Upper lobe of left lung (tissue), 6 donors: ENCODE measurements around the gene CCDC148. TPM values are rescaled to one million over a fixed set of nuclear protein-coding genes. Genes with fewer than 3 reads are reported as not detected.

Experiments
- ATAC-seq, 2 donors: fragments of 200-7000 bp; cut with Tn5 transposase; one replicate each; pipeline ENCODE4 v1.9.1; 2022; ENCODE audit warnings: mild to moderate bottlenecking in 2 of 2, moderate library complexity in 2 of 2; ENCODE audit not compliant: low FRiP score in 2 of 2
- DNase-seq, 2 donors: peaks; one replicate each; pipeline ENCODE4 v3.0.0-alpha.2; 2019 to 2020
- H3K27ac ChIP-seq, 4 donors: fragments of 200-600 bp; sonication (generic); one replicate each; pipeline ENCODE4 v1.5.1; 2016 to 2019
- H3K27me3 ChIP-seq, 4 donors: fragments of 200-600 bp; sonication (generic); one replicate each; pipeline ENCODE4 v1.5.1; 2017 to 2019
- H3K36me3 ChIP-seq, 4 donors: fragments of 200-600 bp; sonication (generic); one replicate each; pipeline ENCODE4 v1.5.1; 2016 to 2019
- H3K4me1 ChIP-seq, 4 donors: fragments of 200-600 bp; sonication (generic); one replicate each; pipeline ENCODE4 v1.5.1; 2018 to 2019
- H3K4me3 ChIP-seq, 4 donors: fragments of 200-600 bp; sonication (generic); one replicate each; pipeline ENCODE4 v1.5.1; 2017 to 2019; ENCODE audit warnings: mild to moderate bottlenecking in 2 of 4, moderate library complexity in 1 of 4
- H3K9me3 ChIP-seq, 4 donors: fragments of 200-600 bp; sonication (generic); one replicate each; pipeline ENCODE4 v1.5.1; 2018 to 2019
- EP300 ChIP-seq, 4 donors: sonication (generic); formaldehyde crosslinking; IDR thresholded peaks; one replicate each; pipeline ENCODE4 v1.5.1; 2017; ENCODE audit warnings: antibody characterized with exemption in 4 of 4, control low read depth in 2 of 4
- POLR2A ChIP-seq, 4 donors: fragments of 450-650 bp; IDR thresholded peaks; one replicate each; pipeline ENCODE4 v1.5.1; 2016 to 2017; ENCODE audit warnings: antibody characterized with exemption in 4 of 4, mild to moderate bottlenecking in 2 of 4
- POLR2AphosphoS5 ChIP-seq, 2 donors: sonication (generic); formaldehyde crosslinking; IDR thresholded peaks; one replicate each; pipeline ENCODE4 v1.5.1; 2017; ENCODE audit warnings: antibody characterized with exemption in 2 of 2
- WGBS, 2 donors: methylation state at CpG; one replicate each; pipeline ENCODE4 v1.1.5; 2017 to 2018; 5-methylcytosine and 5-hydroxymethylcytosine counted together
- total RNA-seq, 6 donors: library from RNA; depleted of rRNA in 4 of 6; stranded (reverse); fragments of >200 nt in 4 of 6; gene quantifications; one replicate each; pipeline versions ENCODE4 v1.1.0 to v1.2.1, GENCODE V29; 2016 to 2021
- TF ChIP-seq, protein P1 (sequence below), 6 experiments: fragments of 450-650 bp in 4 of 6; fragments of 200-600 bp in 2 of 6; sonication (generic) in 2 of 6; IDR thresholded peaks; one replicate each; pipeline ENCODE4 v1.5.1; 2016 to 2019; ENCODE audit warnings: antibody characterized with exemption in 6 of 6
- donor health status: DM: no; HTN: no; CAD: no; lungs with moderate emphysema.
- donor health status: DM: no; HTN: yes; CAD: no; lungs with severe emphysema.

CCDC148 gene
- total RNA-seq, 6 donors from 2014 or later: 0.69 to 4.2 (median 1.9) TPM

GRCh38 chr2:158191076-158191895 lies 265.3 kb downstream of the CCDC148 start:
- no peak for ATAC-seq
- peak overlapping the region in 3 of 4 donors; percentile 16 to 73 (median 42) for H3K27ac ChIP-seq

DNA sequence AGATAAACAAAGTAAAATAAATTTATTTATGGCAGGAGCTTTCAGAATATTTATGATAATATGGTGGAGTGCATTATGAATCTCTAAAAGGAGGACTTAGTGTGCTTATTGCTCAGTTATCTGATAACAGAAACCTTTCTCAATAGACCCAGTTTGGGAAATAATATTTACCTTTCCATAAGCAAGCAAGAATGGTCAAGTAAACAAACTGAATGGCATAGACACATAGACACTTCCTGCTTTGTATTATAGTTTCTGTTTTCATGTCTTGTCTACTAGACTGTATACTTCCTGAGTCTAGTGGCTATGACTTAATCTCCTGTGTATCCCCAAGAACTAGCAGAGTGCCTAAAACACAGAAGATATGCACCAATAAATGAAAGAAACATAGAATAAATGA lies 267.0 kb downstream of the CCDC148 start:
- no peak for TF ChIP-seq POLR2A (IDR thresholded peaks at IDR 0.05)
- Histone ChIP-seq H3K4me1 (peaks cover 8 to 21% (median 12%) of the 10 kb centered on the region in 4 donors), H3K4me3 (no peak overlapping the region), H3K27ac (no peak overlapping the region), H3K9me3 (no peaks in the 10 kb centered on the region), H3K36me3 (no peaks in the 10 kb centered on the region), H3K27me3 (no peaks in the 10 kb centered on the region)
- no peak for DNase-seq
- ATAC-seq: no peak

More at GRCh38 chr2:158191076-158191895, 265.3 kb downstream of the CCDC148 start:
- Histone ChIP-seq H3K4me3 (peak overlapping the region in 2 of 4 donors; percentile 18 to 25), H3K4me1 (peaks cover 8 to 21% (median 12%) of the 10 kb centered on the region in 4 donors), H3K27me3 (no peaks in the 10 kb centered on the region), H3K9me3 (no peaks in the 10 kb centered on the region), H3K36me3 (no peaks in the 10 kb centered on the region)
- TF ChIP-seq EP300 (IDR thresholded peaks at IDR 0.05) (no peak), POLR2AphosphoS5 (IDR thresholded peaks at IDR 0.05) (no peak), POLR2A (IDR thresholded peaks at IDR 0.05) (no peak)
- TF ChIP-seq, protein P1, sequence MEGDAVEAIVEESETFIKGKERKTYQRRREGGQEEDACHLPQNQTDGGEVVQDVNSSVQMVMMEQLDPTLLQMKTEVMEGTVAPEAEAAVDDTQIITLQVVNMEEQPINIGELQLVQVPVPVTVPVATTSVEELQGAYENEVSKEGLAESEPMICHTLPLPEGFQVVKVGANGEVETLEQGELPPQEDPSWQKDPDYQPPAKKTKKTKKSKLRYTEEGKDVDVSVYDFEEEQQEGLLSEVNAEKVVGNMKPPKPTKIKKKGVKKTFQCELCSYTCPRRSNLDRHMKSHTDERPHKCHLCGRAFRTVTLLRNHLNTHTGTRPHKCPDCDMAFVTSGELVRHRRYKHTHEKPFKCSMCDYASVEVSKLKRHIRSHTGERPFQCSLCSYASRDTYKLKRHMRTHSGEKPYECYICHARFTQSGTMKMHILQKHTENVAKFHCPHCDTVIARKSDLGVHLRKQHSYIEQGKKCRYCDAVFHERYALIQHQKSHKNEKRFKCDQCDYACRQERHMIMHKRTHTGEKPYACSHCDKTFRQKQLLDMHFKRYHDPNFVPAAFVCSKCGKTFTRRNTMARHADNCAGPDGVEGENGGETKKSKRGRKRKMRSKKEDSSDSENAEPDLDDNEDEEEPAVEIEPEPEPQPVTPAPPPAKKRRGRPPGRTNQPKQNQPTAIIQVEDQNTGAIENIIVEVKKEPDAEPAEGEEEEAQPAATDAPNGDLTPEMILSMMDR (IDR thresholded peaks at IDR 0.05): no peak
- whole genome bisulfite sequencing, 2 donors: 18 to 20% methylated on average over 7 of the region's 7 CpGs
- no peak for DNase-seq

DNA sequence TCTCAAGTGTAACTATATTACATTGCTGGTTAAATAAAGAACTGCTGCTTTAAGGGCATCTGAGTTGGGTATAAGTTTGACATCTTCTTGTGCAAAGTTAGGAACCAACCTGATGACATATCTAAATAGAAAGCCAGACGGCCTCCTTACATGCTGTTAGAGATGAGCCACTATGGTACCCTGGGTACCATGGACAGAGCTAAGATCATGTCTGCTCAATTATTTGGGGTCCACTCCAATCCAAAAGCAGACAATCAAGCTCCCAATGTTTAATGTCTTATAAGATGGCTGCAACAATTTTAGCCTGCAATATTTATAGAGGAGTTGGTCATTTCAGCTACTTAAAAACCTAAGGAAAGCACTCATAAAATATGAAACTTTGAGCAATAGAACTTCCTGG lies 268.6 kb downstream of the CCDC148 start:
- TF ChIP-seq POLR2AphosphoS5 (IDR thresholded peaks at IDR 0.05) (no peak), EP300 (IDR thresholded peaks at IDR 0.05) (no peak)
- H3K4me1 ChIP-seq: peaks cover 8 to 21% (median 12%) of the 10 kb centered on the region in 4 donors
- DNase-seq: no peak
- no peak overlapping the region for H3K4me3 ChIP-seq
- no peak overlapping the region for H3K27ac ChIP-seq
- no peak for ATAC-seq
- no peaks in the 10 kb centered on the region for H3K36me3 ChIP-seq
- no peaks in the 10 kb centered on the region for H3K27me3 ChIP-seq
- H3K9me3 ChIP-seq: no peaks in the 10 kb centered on the region
- WGBS, 2 donors: 88 to 100% methylated on average over 1 of the region's 1 CpG

DNA sequence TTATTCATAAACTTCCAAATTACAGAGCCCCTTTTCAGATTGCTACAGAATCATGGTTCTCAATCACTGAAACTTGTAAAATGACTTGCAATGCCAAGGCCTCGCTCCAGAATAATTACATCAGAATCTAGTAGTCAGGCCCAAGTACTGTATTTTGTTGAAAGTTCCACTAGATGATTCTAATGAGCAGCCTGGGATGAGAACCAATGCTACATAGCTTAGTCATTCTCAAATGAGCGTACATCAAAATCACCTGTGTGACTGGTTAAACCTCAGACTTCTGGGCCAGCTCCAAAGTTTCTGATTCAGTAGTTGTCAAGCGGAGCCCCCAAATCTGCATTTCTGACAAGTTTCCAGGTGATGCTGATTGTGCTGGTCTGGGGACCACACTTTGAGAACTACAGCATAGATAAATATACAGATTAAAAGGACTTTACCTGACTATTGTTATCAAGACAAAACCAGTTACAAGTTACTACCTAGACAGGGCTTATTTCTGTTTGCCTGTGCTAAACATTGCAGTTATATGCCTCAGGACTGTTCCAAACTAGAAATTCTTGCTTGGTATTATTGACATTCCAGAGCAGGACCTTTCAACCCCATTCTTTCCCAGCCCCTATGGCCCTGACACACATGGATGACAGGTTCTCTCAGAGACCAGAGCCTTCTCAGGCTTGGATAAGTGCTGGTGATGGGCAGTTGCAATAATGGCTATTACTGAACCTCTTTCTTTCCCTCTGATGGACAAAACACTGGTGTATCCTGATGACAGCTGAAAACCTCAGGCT lies 271.8 kb downstream of the CCDC148 start:
- Histone ChIP-seq H3K4me3 (no peak overlapping the region), H3K27ac (no peak overlapping the region), H3K36me3 (no peaks in the 10 kb centered on the region), H3K4me1 (peaks cover 0 to 8% (median under 1%) of the 10 kb centered on the region in 4 donors), H3K9me3 (no peaks in the 10 kb centered on the region), H3K27me3 (no peaks in the 10 kb centered on the region)
- TF ChIP-seq POLR2AphosphoS5 (IDR thresholded peaks at IDR 0.05) (no peak), POLR2A (IDR thresholded peaks at IDR 0.05) (no peak), EP300 (IDR thresholded peaks at IDR 0.05) (no peak)
- TF ChIP-seq, protein P1 (IDR thresholded peaks at IDR 0.05): no peak
- DNase-seq: no peak
- no peak for ATAC-seq
- WGBS, 2 donors: 76 to 78% methylated on average over 3 of the region's 3 CpGs

- Histone ChIP-seq H3K4me3 (no peak overlapping the region), H3K27ac (no peak overlapping the region), H3K4me1 (peaks cover 0 to under 1% (median 0%) of the 10 kb centered on the region in 4 donors), H3K27me3 (no peaks in the 10 kb centered on the region), H3K36me3 (no peaks in the 10 kb centered on the region), H3K9me3 (no peaks in the 10 kb centered on the region)
- TF ChIP-seq POLR2A (IDR thresholded peaks at IDR 0.05): no peak
- TF ChIP-seq POLR2AphosphoS5 (IDR thresholded peaks at IDR 0.05): no peak
- TF ChIP-seq EP300 (IDR thresholded peaks at IDR 0.05): no peak
- TF ChIP-seq, protein P1 (IDR thresholded peaks at IDR 0.05): no peak
- DNase-seq: no peak
- 50 to 73% methylated on average over 1 of the region's 1 CpG for WGBS, 2 donors
- no peak for ATAC-seq
Observed at GRCh38 chr2:158184001-158184400, 272.6 kb downstream of the CCDC148 start.
